ENCODE data around the gene PRKCG. TPM values are rescaled to one million over a fixed set of nuclear protein-coding genes. Genes with fewer than 3 reads are reported as not detected.
A peak's percentile ranks its signal among the peaks of the same experiment; 100 is the strongest.
"Not testable (repeated sequence)": the region's sequence is repeated elsewhere in the genome, so short reads cannot be mapped to it uniquely, and the experiment has no call there.

Gene PRKCG
- total RNA-seq, 2 experiments from 2014 or later = 0.40 to 0.45 TPM

DNA sequence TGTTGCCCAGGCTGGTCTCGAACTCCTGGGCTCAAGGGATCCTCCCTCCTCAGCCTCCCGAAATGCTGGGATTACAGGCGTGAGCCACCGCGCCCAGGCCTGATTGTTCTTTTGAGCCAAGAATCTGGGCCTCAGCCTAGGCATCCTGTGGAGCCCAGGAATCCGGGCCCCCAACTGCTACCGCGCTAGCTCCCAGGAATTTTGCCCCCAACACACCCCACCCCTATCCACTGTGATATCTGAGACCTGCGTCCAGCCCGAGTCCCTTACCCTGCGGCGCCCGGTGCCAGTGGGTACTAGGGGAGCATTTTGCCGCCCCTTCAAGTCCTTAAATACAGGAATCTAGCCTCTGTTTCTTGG, 15.2 kb upstream of the PRKCG start:
- ChIA-PET CTCF (interaction anchor here (1.0 to 1.9 kb wide), 4 partner anchors 10 to 270 kb away, joined by 3 to 5 read pairs (median 4); partner anchors contain the start of gene PRKCG), POLR2A (interaction anchor here (0.7 to 1.1 kb wide), 2 partner anchors 10 to 13 kb away, joined by 3 read pairs; no protein-coding TSS in a partner anchor)
- Mint-ChIP-seq H3K4me3 (peak overlapping the region; percentile 95), H3K36me3 (ENCODE audit: low read depth) (peaks cover 15% of the 10 kb centered on the region), H3K9me3 (no peaks in the 10 kb centered on the region), H3K27me3 (no peaks in the 10 kb centered on the region), H3K4me1 (peaks cover 43% of the 10 kb centered on the region), H3K27ac (peak overlapping the region; percentile 97)
- DNase-seq = no peak

DNA sequence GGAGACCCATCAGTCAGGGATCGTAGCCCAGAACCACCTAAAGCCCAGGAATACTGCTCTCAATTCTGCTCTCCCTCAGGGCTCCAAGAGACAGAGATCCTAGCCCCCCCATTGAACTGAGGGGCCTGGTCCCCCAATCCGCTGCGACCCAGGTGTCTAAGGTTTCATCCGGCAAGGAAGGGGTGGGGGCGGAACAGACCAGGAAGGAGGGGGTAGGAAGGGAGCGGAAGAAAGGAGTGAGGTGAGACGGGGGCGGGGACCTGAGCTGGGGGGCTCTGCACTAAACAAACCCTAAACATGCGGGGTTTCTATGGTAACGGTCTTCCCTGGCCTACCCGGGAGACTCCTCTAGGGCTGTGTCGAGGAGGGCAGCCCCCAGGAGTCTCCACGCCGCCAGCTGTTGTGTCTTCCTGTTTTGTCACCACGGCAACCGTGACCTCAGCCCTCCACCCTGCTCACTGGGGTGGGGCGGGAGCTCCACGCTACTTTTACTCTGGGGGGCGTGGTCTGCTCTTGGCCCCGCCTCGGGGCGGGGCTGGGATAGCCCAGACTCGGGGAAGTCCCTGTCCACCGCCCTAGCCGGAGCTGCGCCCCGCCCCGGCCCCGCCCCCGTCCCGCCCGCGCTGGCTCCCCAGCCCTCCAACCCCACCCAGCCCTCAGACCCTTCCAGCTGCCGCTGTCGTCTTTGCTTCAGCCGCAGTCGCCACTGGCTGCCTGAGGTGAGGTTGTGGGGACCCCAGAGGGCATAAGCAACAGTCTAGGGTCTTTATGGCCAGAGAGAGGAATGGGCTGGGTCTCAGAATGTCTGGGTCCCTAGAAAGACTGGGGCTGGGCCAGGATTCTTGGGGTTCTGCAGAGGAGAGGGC, 14.5 kb upstream of the PRKCG start, which contains the start of gene MYADM:
TSS of gene MYADM (plus strand) at position 659 of the 866 bp plus-strand sequence. CDS start 5,647 bp downstream, outside the sequence.
- CTCF ChIA-PET = interaction anchor here (0.8 to 1.9 kb wide), 5 partner anchors 10 to 269 kb away, joined by 3 to 7 read pairs (median 4); partner anchors contain the start of gene PRKCG
- Mint-ChIP-seq H3K36me3 (ENCODE audit: low read depth) (peaks cover 15% of the 10 kb centered on the region), H3K27ac (peak within 1 kb of the TSS; percentile 97), H3K4me1 (peaks cover 48% of the 10 kb centered on the region), H3K27me3 (no peaks in the 10 kb centered on the region), H3K9me3 (no peaks in the 10 kb centered on the region), H3K4me3 (peak within 1 kb of the TSS; percentile 95)
- peak; percentile 99 for DNase-seq
- POLR2A ChIA-PET = interaction anchor here (0.7 to 1.2 kb wide), 3 partner anchors 10 to 14 kb away, joined by 3 to 4 read pairs (median 3); no protein-coding TSS in a partner anchor

DNA sequence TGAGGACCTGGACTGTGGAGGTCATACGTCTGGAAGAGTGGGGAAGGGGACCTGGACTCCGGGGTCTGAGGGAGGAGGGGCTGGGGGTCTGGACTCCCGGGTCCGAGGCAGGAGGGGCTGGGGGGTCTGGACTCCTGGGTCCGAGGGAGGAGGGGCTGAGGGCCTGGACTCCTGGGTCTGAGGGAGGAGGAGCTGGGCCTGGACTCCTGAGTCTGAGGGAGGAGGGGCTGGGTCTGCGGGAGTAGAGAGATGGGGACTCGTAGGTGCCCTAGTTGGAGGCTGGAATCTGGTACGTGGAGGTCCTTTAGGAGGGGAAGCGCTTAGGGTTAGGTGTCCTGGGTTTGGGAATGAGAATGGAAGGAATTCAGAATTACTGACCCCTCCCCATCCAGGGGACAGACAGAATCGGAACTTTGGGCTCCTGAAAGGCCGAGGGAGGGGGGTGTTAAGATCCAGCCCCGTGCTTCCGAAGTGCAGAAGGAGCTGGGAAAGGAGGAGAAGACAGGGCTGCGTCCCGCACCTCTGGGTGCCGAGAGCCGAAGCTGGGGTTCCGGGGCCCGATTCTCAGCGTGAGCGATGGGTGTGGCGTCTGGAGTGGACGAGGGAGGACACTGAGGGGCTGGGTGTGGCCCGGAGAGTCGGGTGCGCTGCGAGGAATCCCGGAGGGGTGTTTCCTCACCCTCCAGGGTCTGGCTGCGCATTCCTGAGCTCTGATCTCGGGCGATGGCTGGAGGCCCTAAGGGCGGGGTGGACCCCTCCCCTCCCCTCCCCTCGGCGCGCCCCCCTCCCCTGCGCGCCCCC, 13.7 kb upstream of the PRKCG start:
- peaks cover 56% of the 10 kb centered on the region for H3K4me1 Mint-ChIP-seq
- H3K27me3 Mint-ChIP-seq = no peaks in the 10 kb centered on the region
- H3K27ac Mint-ChIP-seq = peak overlapping the region; percentile 97
- DNase-seq = peak; percentile 52
- peak overlapping the region; percentile 95 for H3K4me3 Mint-ChIP-seq
- H3K36me3 Mint-ChIP-seq (ENCODE audit: low read depth) = peaks cover 20% of the 10 kb centered on the region
- CTCF ChIA-PET = interaction anchor here (0.6 to 1.5 kb wide), 4 partner anchors 15 to 269 kb away, joined by 3 to 7 read pairs (median 5); no protein-coding TSS in a partner anchor
- POLR2A ChIA-PET = interaction anchor here (1.2 kb wide), 1 partner anchor 15 kb away, joined by 4 read pairs; no protein-coding TSS in a partner anchor
- H3K9me3 Mint-ChIP-seq = no peaks in the 10 kb centered on the region

DNA sequence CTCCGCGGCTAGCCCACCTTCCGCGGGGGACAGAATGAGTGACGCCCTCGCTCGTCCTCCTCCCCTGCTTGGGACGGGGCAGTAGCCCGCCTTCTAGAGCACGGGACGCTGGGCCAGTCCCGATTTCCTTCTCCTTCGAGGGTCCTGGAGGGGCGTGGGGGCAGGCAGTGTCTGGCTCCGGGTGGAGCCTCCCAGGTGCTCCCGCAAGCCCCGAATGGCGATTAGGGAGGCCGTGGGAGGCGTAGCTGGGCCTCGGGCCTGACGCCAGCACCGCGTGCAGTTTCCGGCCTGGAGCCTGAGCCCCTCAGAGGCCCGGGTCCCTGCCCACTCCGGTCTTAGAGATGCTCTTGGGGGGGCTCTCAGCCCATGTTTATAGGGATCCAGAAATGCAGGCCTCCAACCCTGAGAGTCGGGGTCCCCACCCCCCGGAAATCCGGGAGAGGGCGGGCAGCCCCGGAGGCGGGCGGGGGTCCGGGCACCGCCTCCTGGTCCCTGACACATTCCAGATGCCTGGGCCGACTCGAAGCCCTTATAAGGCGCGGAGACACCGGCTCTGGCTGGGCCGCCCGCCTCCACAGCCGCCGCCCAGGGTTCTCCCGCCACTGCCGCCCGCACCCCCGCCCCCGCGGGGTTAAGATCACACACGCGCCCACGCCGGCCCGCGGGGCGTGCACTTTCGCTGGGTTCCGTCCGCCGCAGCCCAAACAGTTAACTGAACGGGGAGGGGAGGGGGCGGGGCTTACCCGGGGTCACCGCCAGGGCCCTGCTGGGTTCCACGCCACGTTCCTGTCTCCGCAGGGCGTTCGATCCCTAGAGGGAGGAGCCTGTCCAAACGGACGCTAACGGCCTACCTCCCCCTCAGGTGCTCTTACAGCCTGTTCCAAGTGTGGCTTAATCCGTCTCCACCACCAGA, 12.8 kb upstream of the PRKCG start:
- H3K4me3 Mint-ChIP-seq = peak overlapping the region; percentile 95
- peak; percentile 93 for DNase-seq
- ChIA-PET POLR2A (interaction anchor here (1.2 kb wide), 1 partner anchor 15 kb away, joined by 4 read pairs; no protein-coding TSS in a partner anchor), CTCF (interaction anchor here (0.6 kb wide), 1 partner anchor 18 kb away, joined by 7 read pairs; no protein-coding TSS in a partner anchor)
- peaks cover 29% of the 10 kb centered on the region for H3K36me3 Mint-ChIP-seq (ENCODE audit: low read depth)
- peak overlapping the region; percentile 97 for H3K27ac Mint-ChIP-seq
- no peaks in the 10 kb centered on the region for H3K27me3 Mint-ChIP-seq
- H3K4me1 Mint-ChIP-seq = peaks cover 64% of the 10 kb centered on the region
- peaks cover under 1% of the 10 kb centered on the region for H3K9me3 Mint-ChIP-seq

DNA sequence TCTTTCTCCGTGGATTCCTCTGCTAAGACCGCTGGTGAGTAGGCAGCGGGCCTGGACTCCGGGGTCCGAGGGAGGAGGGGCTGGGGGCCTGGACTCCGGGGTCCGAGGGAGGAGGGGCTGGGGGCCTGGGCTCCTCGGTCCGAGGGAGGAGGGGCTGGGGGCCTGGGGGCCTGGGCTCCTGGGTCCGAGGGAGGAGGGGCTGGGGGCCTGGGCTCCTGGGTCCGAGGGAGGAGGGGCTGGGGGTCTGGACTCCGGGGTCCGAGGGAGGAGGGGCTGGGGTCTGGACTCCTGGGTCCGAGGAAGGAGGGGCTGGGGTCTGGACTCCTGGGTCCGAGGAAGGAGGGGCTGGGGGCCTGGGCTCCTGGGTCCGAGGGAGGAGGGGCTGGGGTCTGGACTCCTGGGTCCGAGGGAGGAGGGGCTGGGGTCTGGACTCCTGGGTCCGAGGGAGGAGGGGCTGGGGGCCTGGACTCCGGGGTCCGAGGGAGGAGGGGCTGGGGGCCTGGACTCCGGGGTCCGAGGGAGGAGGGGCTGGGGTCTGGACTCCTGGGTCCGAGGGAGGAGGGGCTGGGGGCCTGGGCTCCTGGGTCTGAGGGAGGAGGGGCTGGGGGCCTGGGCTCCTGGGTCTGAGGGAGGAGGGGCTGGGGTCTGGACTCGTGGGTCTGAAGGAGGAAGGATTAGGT, 12.1 kb upstream of the PRKCG start:
- Mint-ChIP-seq H3K4me1 (peaks cover 71% of the 10 kb centered on the region), H3K36me3 (ENCODE audit: low read depth) (peaks cover 37% of the 10 kb centered on the region), H3K27ac (peak overlapping the region; percentile 83), H3K4me3 (peak overlapping the region; percentile 95)
- CTCF ChIA-PET = interaction anchor here (2.2 kb wide), 1 partner anchor 12 kb away, joined by 7 read pairs; the partner anchor contains the start of gene PRKCG
- H3K27me3 Mint-ChIP-seq, DNase-seq, POLR2A ChIA-PET, H3K9me3 Mint-ChIP-seq: not testable (repeated sequence)

DNA sequence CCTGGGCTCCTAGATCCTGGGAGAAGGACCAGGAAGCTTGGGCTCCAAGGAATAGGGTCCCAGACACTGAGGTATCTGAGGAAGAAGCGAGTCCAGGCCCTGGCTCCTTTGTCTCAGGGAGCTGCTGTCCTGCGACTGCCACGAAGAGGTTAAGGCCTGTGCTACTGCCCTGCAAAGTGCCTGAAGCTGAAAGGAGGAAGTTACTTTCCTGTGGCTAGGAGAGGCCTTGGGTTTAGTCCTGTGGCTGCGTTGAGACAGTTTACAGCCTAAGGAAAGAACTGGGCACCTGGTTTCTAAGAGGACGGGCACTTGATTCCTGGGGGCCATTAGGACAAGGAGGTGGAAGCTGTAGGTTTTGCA, 11.5 kb upstream of the PRKCG start:
- peaks cover 5% of the 10 kb centered on the region for H3K9me3 Mint-ChIP-seq
- peaks cover 70% of the 10 kb centered on the region for H3K4me1 Mint-ChIP-seq
- peak overlapping the region; percentile 83 for H3K27ac Mint-ChIP-seq
- CTCF ChIA-PET = interaction anchor here (2.2 kb wide), 1 partner anchor 11 kb away, joined by 7 read pairs; the partner anchor contains the start of gene PRKCG
- peak overlapping the region; percentile 76 for H3K4me3 Mint-ChIP-seq
- DNase-seq = peak; percentile 27
- POLR2A ChIA-PET = no interaction called here
- peaks cover 40% of the 10 kb centered on the region for H3K36me3 Mint-ChIP-seq (ENCODE audit: low read depth)
- no peaks in the 10 kb centered on the region for H3K27me3 Mint-ChIP-seq

DNA sequence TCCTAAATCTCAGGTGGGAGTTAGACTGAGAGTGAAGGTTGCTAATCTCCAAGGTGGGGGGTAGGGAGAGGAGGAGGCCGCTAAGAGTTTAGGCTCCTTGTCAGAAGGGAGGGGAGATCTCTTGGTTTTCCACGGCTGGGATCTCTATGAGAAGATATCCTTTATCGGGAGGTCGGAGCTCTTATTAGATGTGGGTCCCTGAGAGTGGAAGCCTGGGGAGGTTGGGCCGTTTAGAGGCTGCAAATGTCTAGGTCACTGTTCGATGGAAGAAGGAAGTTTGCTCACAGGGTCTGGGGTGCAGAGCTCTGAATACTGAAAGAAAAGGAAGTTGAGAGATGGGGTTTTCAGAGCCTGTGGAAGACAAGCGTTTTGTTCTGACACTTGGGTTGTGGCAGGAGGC, 10.5 kb upstream of the PRKCG start:
- Mint-ChIP-seq H3K27ac (peak overlapping the region; percentile 83), H3K36me3 (ENCODE audit: low read depth) (peaks cover 48% of the 10 kb centered on the region), H3K27me3 (no peaks in the 10 kb centered on the region), H3K4me3 (peak overlapping the region; percentile 76), H3K4me1 (peaks cover 70% of the 10 kb centered on the region), H3K9me3 (peaks cover 5% of the 10 kb centered on the region)
- ChIA-PET CTCF (interaction anchor here (0.8 to 2.2 kb wide), 3 partner anchors 10 to 18 kb away, joined by 4 to 7 read pairs (median 4); partner anchors contain the start of gene PRKCG), POLR2A (no interaction called here)
- DNase-seq = no peak

DNA sequence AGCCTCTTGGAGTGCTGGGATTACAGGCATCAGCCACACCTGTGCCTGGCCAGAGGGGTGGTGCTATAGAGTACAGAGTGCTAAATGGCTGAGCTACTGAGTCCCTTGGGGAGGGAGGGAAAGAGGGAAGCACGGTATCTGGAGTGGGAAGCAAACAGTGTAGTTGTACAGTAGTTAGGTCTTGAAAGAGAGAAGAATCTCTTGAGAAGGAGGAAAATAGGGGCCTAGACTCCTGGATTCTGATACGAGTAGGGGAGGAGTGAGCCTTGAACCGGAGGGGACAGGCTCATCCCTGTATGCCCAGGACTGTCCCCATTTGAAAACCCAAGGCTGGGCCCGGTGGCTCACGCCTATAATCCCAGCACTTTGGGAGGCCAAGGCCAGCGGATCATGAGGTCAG, 9.2 kb upstream of the PRKCG start:
- Mint-ChIP-seq H3K4me3 (no peak overlapping the region), H3K27me3 (no peaks in the 10 kb centered on the region), H3K9me3 (peaks cover 5% of the 10 kb centered on the region), H3K27ac (peak overlapping the region; percentile 92), H3K4me1 (peaks cover 72% of the 10 kb centered on the region), H3K36me3 (ENCODE audit: low read depth) (peaks cover 58% of the 10 kb centered on the region)
- CTCF ChIA-PET = no interaction called here
- POLR2A ChIA-PET = interaction anchor here (0.6 kb wide), 2 partner anchors 1658 to 1782 kb away, joined by 3 read pairs; no protein-coding TSS in a partner anchor
- no peak for DNase-seq

DNA sequence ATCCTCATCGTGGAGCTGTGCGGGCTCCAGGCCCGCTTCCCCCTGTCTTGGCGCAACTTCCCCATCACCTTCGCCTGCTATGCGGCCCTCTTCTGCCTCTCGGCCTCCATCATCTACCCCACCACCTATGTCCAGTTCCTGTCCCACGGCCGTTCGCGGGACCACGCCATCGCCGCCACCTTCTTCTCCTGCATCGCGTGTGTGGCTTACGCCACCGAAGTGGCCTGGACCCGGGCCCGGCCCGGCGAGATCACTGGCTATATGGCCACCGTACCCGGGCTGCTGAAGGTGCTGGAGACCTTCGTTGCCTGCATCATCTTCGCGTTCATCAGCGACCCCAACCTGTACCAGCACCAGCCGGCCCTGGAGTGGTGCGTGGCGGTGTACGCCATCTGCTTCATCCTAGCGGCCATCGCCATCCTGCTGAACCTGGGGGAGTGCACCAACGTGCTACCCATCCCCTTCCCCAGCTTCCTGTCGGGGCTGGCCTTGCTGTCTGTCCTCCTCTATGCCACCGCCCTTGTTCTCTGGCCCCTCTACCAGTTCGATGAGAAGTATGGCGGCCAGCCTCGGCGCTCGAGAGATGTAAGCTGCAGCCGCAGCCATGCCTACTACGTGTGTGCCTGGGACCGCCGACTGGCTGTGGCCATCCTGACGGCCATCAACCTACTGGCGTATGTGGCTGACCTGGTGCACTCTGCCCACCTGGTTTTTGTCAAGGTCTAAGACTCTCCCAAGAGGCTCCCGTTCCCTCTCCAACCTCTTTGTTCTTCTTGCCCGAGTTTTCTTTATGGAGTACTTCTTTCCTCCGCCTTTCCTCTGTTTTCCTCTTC, 8.0 kb upstream of the PRKCG start:
- no peak for DNase-seq
- H3K9me3 Mint-ChIP-seq = peaks cover 5% of the 10 kb centered on the region
- H3K36me3 Mint-ChIP-seq (ENCODE audit: low read depth) = peaks cover 58% of the 10 kb centered on the region
- H3K4me3 Mint-ChIP-seq = peak overlapping the region; percentile 58
- H3K4me1 Mint-ChIP-seq = peaks cover 83% of the 10 kb centered on the region
- peak overlapping the region; percentile 92 for H3K27ac Mint-ChIP-seq
- ChIA-PET POLR2A (no interaction called here), CTCF (interaction anchor here (0.8 to 1.3 kb wide), 2 partner anchors 12 to 20 kb away, joined by 3 read pairs; no protein-coding TSS in a partner anchor)
- no peaks in the 10 kb centered on the region for H3K27me3 Mint-ChIP-seq

DNA sequence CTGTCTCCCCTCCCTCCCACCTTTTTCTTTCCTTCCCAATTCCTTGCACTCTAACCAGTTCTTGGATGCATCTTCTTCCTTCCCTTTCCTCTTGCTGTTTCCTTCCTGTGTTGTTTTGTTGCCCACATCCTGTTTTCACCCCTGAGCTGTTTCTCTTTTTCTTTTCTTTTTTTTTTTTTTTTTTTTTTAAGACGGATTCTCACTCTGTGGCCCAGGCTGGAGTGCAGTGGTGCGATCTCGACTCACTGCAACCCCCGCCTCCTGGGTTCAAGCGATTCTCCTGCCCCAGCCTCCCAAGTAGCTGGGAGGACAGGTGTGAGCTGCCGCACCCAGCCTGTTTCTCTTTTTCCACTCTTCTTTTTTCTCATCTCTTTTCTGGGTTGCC, 7.4 kb upstream of the PRKCG start:
- CTCF ChIA-PET = interaction anchor here (0.8 to 1.3 kb wide), 2 partner anchors 11 to 21 kb away, joined by 3 read pairs; no protein-coding TSS in a partner anchor

More for the DNA sequence above, 7.4 kb upstream of the PRKCG start:
- DNase-seq = peak; percentile 39
- POLR2A ChIA-PET = no interaction called here
- Mint-ChIP-seq H3K27me3 (no peaks in the 10 kb centered on the region), H3K4me1 (peaks cover 84% of the 10 kb centered on the region), H3K9me3 (peaks cover 5% of the 10 kb centered on the region), H3K27ac (peak overlapping the region; percentile 92), H3K4me3 (peak overlapping the region; percentile 58), H3K36me3 (ENCODE audit: low read depth) (peaks cover 56% of the 10 kb centered on the region)
